ENCODE data around the gene CACNB2.

- TF ChIP-seq ZC3H4 (CRISPR knock-in tag; IDR thresholded peaks at IDR 0.05; ENCODE audit: borderline replicate concordance): no peak
- TF ChIP-seq NCOA1 (CRISPR knock-in tag; IDR thresholded peaks at IDR 0.05): no peak
- no peak for TF ChIP-seq ZSCAN29 (CRISPR knock-in tag; conservative IDR thresholded peaks at IDR 0.05)
- no peak for TF ChIP-seq RERE (CRISPR knock-in tag; IDR thresholded peaks at IDR 0.05; ENCODE audit: low read depth)
- no peak for TF ChIP-seq MEIS2 (CRISPR knock-in tag; IDR thresholded peaks at IDR 0.05)
Observed at GRCh38 chr10:18137111-18137510, 3.1 kb upstream of the CACNB2 start.
